Activated CD4-positive, alpha-beta T cell treated with anti-CD3 and anti-CD28 coated beads, Interleukin-2, amount 10 ng/mL, durations not matched to agents 24 days and 14 days (primary cell): Measurements from ENCODE around the gene PLVAP. TPM values are rescaled to one million over a fixed set of nuclear protein-coding genes. Genes with fewer than 3 reads are reported as not detected.
A peak's percentile ranks its signal among the peaks of the same experiment; 100 is the strongest.

Experiments used
- DNase-seq: peaks from one replicate; pipeline ENCODE4 v3.0.0; 2022
- H3K27ac Mint-ChIP-seq: one replicate; pipeline ENCODE4 v1.8.0; 2022; ENCODE audit warnings: mild to moderate bottlenecking, mixed read lengths
- H3K27me3 Mint-ChIP-seq: one replicate; pipeline ENCODE4 v1.8.0; 2022; ENCODE audit warnings: mixed read lengths
- H3K36me3 Mint-ChIP-seq: one replicate; pipeline ENCODE4 v1.8.0; 2022; ENCODE audit warnings: low read depth, mild to moderate bottlenecking, mixed read lengths
- H3K4me1 Mint-ChIP-seq: one replicate; pipeline ENCODE4 v1.8.0; 2021; ENCODE audit warnings: mixed read lengths
- H3K4me3 Mint-ChIP-seq: one replicate; pipeline ENCODE4 v1.8.0; 2022; ENCODE audit warnings: mild to moderate bottlenecking, moderate library complexity, mixed read lengths
- H3K9me3 Mint-ChIP-seq: one replicate; pipeline ENCODE4 v1.8.0; 2021; ENCODE audit warnings: mixed read lengths
- intact Hi-C: fragments of 100-400 bp; cut with micrococcal nuclease; formaldehyde crosslinking; loops from one replicate; pipeline ENCODE4 v1.15.1; 2023
- total RNA-seq: library from RNA; stranded (reverse); gene quantifications from 2 replicates; pipeline ENCODE4 v1.2.3, GENCODE V29; 2022

PLVAP gene
- total RNA-seq, 1 donor from 2014 or later, result not detected

- Mint-ChIP-seq H3K9me3 (no peaks in the 10 kb centered on the region), H3K36me3 (peaks cover 26% of the 10 kb centered on the region), H3K27ac (peak overlapping the region; percentile 91), H3K4me3 (peak overlapping the region; percentile 97), H3K27me3 (no peaks in the 10 kb centered on the region), H3K4me1 (peaks cover 31% of the 10 kb centered on the region)
- DNase-seq, result peak; percentile 80
- intact Hi-C loops, result loop anchor here (5.0 kb wide), 1 partner anchor 46 kb away; no protein-coding TSS in a partner anchor
Observed at GRCh38 chr19:17406046-17406886, 29.1 kb upstream of the PLVAP start.

- H3K27ac Mint-ChIP-seq, result peak within 1 kb of the TSS; percentile 91
- H3K9me3 Mint-ChIP-seq, result no peaks in the 10 kb centered on the region
- intact Hi-C loops, result loop anchor here (1.0 to 5.0 kb wide), 4 partner anchors 14 to 113 kb away; no protein-coding TSS in a partner anchor
- peak within 1 kb of the TSS; percentile 97 for H3K4me3 Mint-ChIP-seq
- H3K27me3 Mint-ChIP-seq, result no peaks in the 10 kb centered on the region
- H3K36me3 Mint-ChIP-seq, result peaks cover 29% of the 10 kb centered on the region
- peaks cover 33% of the 10 kb centered on the region for H3K4me1 Mint-ChIP-seq
- peak; percentile 88 for DNase-seq
Observed at GRCh38 chr19:17405250-17406045, 28.3 kb upstream of the PLVAP start, which contains the start of gene BST2. Gene BST2 (minus strand): TSS chr19:17405630. CDS start chr19:17405575, 55 bp downstream.

GRCh38 chr19:17404621-17405249, 27.6 kb upstream of the PLVAP start:
- H3K36me3 Mint-ChIP-seq, result peaks cover 30% of the 10 kb centered on the region
- peak; percentile 64 for DNase-seq
- peak overlapping the region; percentile 91 for H3K27ac Mint-ChIP-seq
- intact Hi-C loops, result loop anchor here (1.0 to 5.0 kb wide), 4 partner anchors 14 to 112 kb away; no protein-coding TSS in a partner anchor
- H3K27me3 Mint-ChIP-seq, result no peaks in the 10 kb centered on the region
- H3K4me1 Mint-ChIP-seq, result peaks cover 33% of the 10 kb centered on the region
- H3K4me3 Mint-ChIP-seq, result peak overlapping the region; percentile 97
- no peaks in the 10 kb centered on the region for H3K9me3 Mint-ChIP-seq

- Mint-ChIP-seq H3K27ac (peak overlapping the region; percentile 90), H3K36me3 (peaks cover 31% of the 10 kb centered on the region), H3K4me1 (peaks cover 33% of the 10 kb centered on the region), H3K9me3 (no peaks in the 10 kb centered on the region), H3K4me3 (peak overlapping the region; percentile 97), H3K27me3 (no peaks in the 10 kb centered on the region)
- peak; percentile 64 for DNase-seq
- intact Hi-C loops, result loop anchor here (2.0 kb wide), 1 partner anchor 13 kb away; no protein-coding TSS in a partner anchor
Observed at GRCh38 chr19:17404015-17404414, 26.9 kb upstream of the PLVAP start.

- intact Hi-C loops, result loop anchor here (1.0 kb wide), 1 partner anchor 8 kb away; no protein-coding TSS in a partner anchor
- Mint-ChIP-seq H3K27ac (peak overlapping the region; percentile 90), H3K4me3 (peak overlapping the region; percentile 97), H3K4me1 (peaks cover 33% of the 10 kb centered on the region), H3K36me3 (peaks cover 34% of the 10 kb centered on the region), H3K27me3 (no peaks in the 10 kb centered on the region), H3K9me3 (no peaks in the 10 kb centered on the region)
- DNase-seq, result peak; percentile 80
Observed at GRCh38 chr19:17402982-17403855, 26.1 kb upstream of the PLVAP start.

GRCh38 chr19:17401628-17402027, 24.5 kb upstream of the PLVAP start:
- no peak overlapping the region for H3K27ac Mint-ChIP-seq
- no peak overlapping the region for H3K4me3 Mint-ChIP-seq
- peaks cover 34% of the 10 kb centered on the region for H3K36me3 Mint-ChIP-seq
- H3K9me3 Mint-ChIP-seq, result no peaks in the 10 kb centered on the region
- peaks cover 22% of the 10 kb centered on the region for H3K4me1 Mint-ChIP-seq
- H3K27me3 Mint-ChIP-seq, result no peaks in the 10 kb centered on the region
- intact Hi-C loops, result no loop called here
- no peak for DNase-seq

- peaks cover 34% of the 10 kb centered on the region for H3K36me3 Mint-ChIP-seq
- H3K4me3 Mint-ChIP-seq, result no peak overlapping the region
- no peaks in the 10 kb centered on the region for H3K27me3 Mint-ChIP-seq
- intact Hi-C loops, result loop anchor here (10.0 kb wide), 1 partner anchor 324 kb away; the partner anchor contains the start of genes HAUS8 and MYO9B
- DNase-seq, result no peak
- H3K9me3 Mint-ChIP-seq, result no peaks in the 10 kb centered on the region
- no peak overlapping the region for H3K27ac Mint-ChIP-seq
- H3K4me1 Mint-ChIP-seq, result peaks cover 22% of the 10 kb centered on the region
Observed at GRCh38 chr19:17398902-17399527, 21.9 kb upstream of the PLVAP start.

GRCh38 chr19:17394891-17395415, 17.8 kb upstream of the PLVAP start:
- Mint-ChIP-seq H3K36me3 (peaks cover 21% of the 10 kb centered on the region), H3K27me3 (peaks cover 6% of the 10 kb centered on the region), H3K4me3 (peak overlapping the region; percentile 55), H3K9me3 (no peaks in the 10 kb centered on the region), H3K27ac (peak overlapping the region; percentile 55), H3K4me1 (peaks cover 20% of the 10 kb centered on the region)
- peak; percentile 89 for DNase-seq
- intact Hi-C loops, result loop anchor here (1.0 to 10.0 kb wide), 3 partner anchors 8 to 320 kb away; partner anchors contain the start of genes HAUS8 and MYO9B

- intact Hi-C loops, result loop anchor here (10.0 kb wide), 1 partner anchor 319 kb away; the partner anchor contains the start of genes HAUS8 and MYO9B
- peak within 1 kb of the TSS; percentile 55 for H3K27ac Mint-ChIP-seq
Observed at GRCh38 chr19:17393914-17394313, 16.8 kb upstream of the PLVAP start, which contains the start of gene CCDC194. Gene CCDC194 (minus strand): TSS chr19:17394196. CDS start chr19:17394158, 38 bp downstream.

GRCh38 chr19:17393002-17393401, 15.9 kb upstream of the PLVAP start:
- intact Hi-C loops, result loop anchor here (10.0 kb wide), 1 partner anchor 318 kb away; the partner anchor contains the start of genes HAUS8 and MYO9B
- peaks cover 16% of the 10 kb centered on the region for H3K27me3 Mint-ChIP-seq
- peaks cover 15% of the 10 kb centered on the region for H3K36me3 Mint-ChIP-seq
- peaks cover 20% of the 10 kb centered on the region for H3K4me1 Mint-ChIP-seq
- H3K9me3 Mint-ChIP-seq, result no peaks in the 10 kb centered on the region
- H3K4me3 Mint-ChIP-seq, result no peak overlapping the region
- DNase-seq, result no peak
- H3K27ac Mint-ChIP-seq, result peak overlapping the region; percentile 41

More at GRCh38 chr19:17393914-17394313, 16.8 kb upstream of the PLVAP start, which contains the start of gene CCDC194:
- peaks cover 15% of the 10 kb centered on the region for H3K27me3 Mint-ChIP-seq
- peaks cover 20% of the 10 kb centered on the region for H3K4me1 Mint-ChIP-seq
- no peak for DNase-seq
- H3K4me3 Mint-ChIP-seq, result peak within 1 kb of the TSS; percentile 55
- no peaks in the 10 kb centered on the region for H3K9me3 Mint-ChIP-seq
- peaks cover 18% of the 10 kb centered on the region for H3K36me3 Mint-ChIP-seq

- intact Hi-C loops, result loop anchor here (1.0 to 10.0 kb wide), 3 partner anchors 13 to 317 kb away; partner anchors contain the start of genes BST2, HAUS8 and MYO9B
- Mint-ChIP-seq H3K4me1 (peaks cover 20% of the 10 kb centered on the region), H3K27me3 (peaks cover 16% of the 10 kb centered on the region), H3K27ac (peak overlapping the region; percentile 11), H3K4me3 (peak overlapping the region; percentile 98), H3K36me3 (peaks cover 10% of the 10 kb centered on the region), H3K9me3 (no peaks in the 10 kb centered on the region)
- DNase-seq, result peak; percentile 68
Observed at GRCh38 chr19:17391371-17392151, 14.4 kb upstream of the PLVAP start.
